HepG2 (cell line): ENCODE data around the gene ROMO1. TPM values are rescaled to one million over a fixed set of nuclear protein-coding genes. Genes with fewer than 3 reads are reported as not detected.

ENCODE experiments used
- BRD4 ChIP-seq: sonication (generic); formaldehyde crosslinking; IDR thresholded peaks from 2 replicates; pipeline ENCODE4 v1.4.0; 2020; ENCODE audit warnings: missing genetic modification reagents
- DMAP1 ChIP-seq: IDR thresholded peaks from 2 replicates; pipeline ENCODE4 v1.6.1; 2016
- ETV6 ChIP-seq: sonication (generic); formaldehyde crosslinking; conservative IDR thresholded peaks from 2 replicates; pipeline ENCODE4 v1.4.0; 2020; ENCODE audit warnings: missing genetic modification reagents
- HMG20B ChIP-seq: conservative IDR thresholded peaks from 2 replicates; pipeline ENCODE4 v1.6.1; 2016; ENCODE audit warnings: missing genetic modification reagents, missing compliant biosample characterization
- HOXD1 ChIP-seq: sonication (generic); formaldehyde crosslinking; IDR thresholded peaks from 2 replicates; pipeline ENCODE4 v1.5.0; 2020; ENCODE audit warnings: missing genetic modification reagents
- JUN ChIP-seq: sonication (generic); formaldehyde crosslinking; IDR thresholded peaks from 2 replicates; pipeline ENCODE4 v1.4.0; 2020; ENCODE audit warnings: mild to moderate bottlenecking, missing genetic modification reagents
- KDM5B ChIP-seq: sonication (generic); formaldehyde crosslinking; IDR thresholded peaks from 2 replicates; pipeline ENCODE4 v1.4.0; 2020; ENCODE audit warnings: missing genetic modification reagents, mild to moderate bottlenecking, borderline replicate concordance
- KLF12 ChIP-seq: sonication (generic); formaldehyde crosslinking; IDR thresholded peaks from 2 replicates; pipeline ENCODE4 v1.4.0; 2020; ENCODE audit warnings: missing genetic modification reagents, borderline replicate concordance
- MIER3 ChIP-seq: IDR thresholded peaks from 2 replicates; pipeline ENCODE4 v1.6.1; 2016; ENCODE audit warnings: missing compliant biosample characterization, borderline replicate concordance
- NCOA1 ChIP-seq: sonication (generic); formaldehyde crosslinking; IDR thresholded peaks from 2 replicates; pipeline ENCODE4 v1.9.0; 2021; ENCODE audit warnings: missing genetic modification reagents
- NCOR1 ChIP-seq: fragments of 200-600 bp; sonication (generic); IDR thresholded peaks from 2 replicates; pipeline ENCODE4 v1.7.0; 2017; ENCODE audit warnings: antibody characterized with exemption, low read length, borderline replicate concordance
- NFYC ChIP-seq: IDR thresholded peaks from 2 replicates; pipeline ENCODE4 v1.6.1; 2016; ENCODE audit warnings: missing genetic modification reagents, missing compliant biosample characterization
- PHF21A ChIP-seq: sonication (generic); formaldehyde crosslinking; IDR thresholded peaks from 2 replicates; pipeline ENCODE4 v1.5.0; 2020; ENCODE audit warnings: mild to moderate bottlenecking, missing genetic modification reagents
- PRMT3 ChIP-seq: sonication (generic); formaldehyde crosslinking; IDR thresholded peaks from 2 replicates; pipeline ENCODE4 v1.8.1; 2022; ENCODE audit warnings: low read depth, mild to moderate bottlenecking, moderate library complexity, missing genetic modification reagents, borderline replicate concordance
- RAD21 ChIP-seq: fragments of 450-650 bp; formaldehyde crosslinking; IDR thresholded peaks from 2 replicates; pipeline ENCODE4 v1.5.0; 2020; ENCODE audit warnings: mild to moderate bottlenecking
- RFXAP ChIP-seq: sonication (generic); formaldehyde crosslinking; IDR thresholded peaks from 2 replicates; pipeline ENCODE4 v1.4.0; 2020; ENCODE audit warnings: missing genetic modification reagents, borderline replicate concordance
- SAP130 ChIP-seq: IDR thresholded peaks from 2 replicates; pipeline ENCODE4 v1.6.1; 2016; ENCODE audit warnings: low read depth
- SIN3A ChIP-seq: IDR thresholded peaks from 2 replicates; pipeline ENCODE4 v1.6.1; 2011; ENCODE audit warnings: low read depth, mild to moderate bottlenecking, control low read depth, low read length, borderline replicate concordance
- SMYD3 ChIP-seq: sonication (generic); formaldehyde crosslinking; IDR thresholded peaks from 2 replicates; pipeline ENCODE4 v1.8.1; 2023; ENCODE audit warnings: mild to moderate bottlenecking, missing genetic modification reagents
- TAF15 ChIP-seq: fragments of 200-400 bp; formaldehyde crosslinking; IDR thresholded peaks from one replicate; pipeline ENCODE4 v1.6.1; 2018; ENCODE audit warnings: mild to moderate bottlenecking, low read depth, low read length; ENCODE audit not compliant: poor library complexity, severe bottlenecking
- ZBTB1 ChIP-seq: sonication (generic); formaldehyde crosslinking; IDR thresholded peaks from 2 replicates; pipeline ENCODE4 v1.4.0; 2020; ENCODE audit warnings: missing genetic modification reagents, borderline replicate concordance
- ZNF329 ChIP-seq: sonication (generic); formaldehyde crosslinking; IDR thresholded peaks from 2 replicates; pipeline ENCODE4 v1.9.0; 2021; ENCODE audit warnings: low read depth, mild to moderate bottlenecking, missing genetic modification reagents
- ZNF709 ChIP-seq: sonication (generic); formaldehyde crosslinking; IDR thresholded peaks from 2 replicates; pipeline ENCODE4 v1.5.0; 2020; ENCODE audit warnings: mild to moderate bottlenecking, missing genetic modification reagents
- ZNF883 ChIP-seq: sonication (generic); formaldehyde crosslinking; IDR thresholded peaks from 2 replicates; pipeline ENCODE4 v1.5.1; 2020; ENCODE audit warnings: mild to moderate bottlenecking, missing genetic modification reagents; ENCODE audit errors: not compliant biosample characterization
- ZSCAN30 ChIP-seq: sonication (generic); formaldehyde crosslinking; IDR thresholded peaks from 2 replicates; pipeline ENCODE4 v1.5.0; 2020; ENCODE audit warnings: mild to moderate bottlenecking, missing genetic modification reagents
- polyA plus RNA-seq, 8 experiments: library from polyadenylated mRNA; depleted of rRNA in 3 of 8; stranded (reverse) in 7 of 8; unstranded in 1 of 8; fragments of >200 nt; fragmentation: Illumina TruSeq in 4 of 8; extraction: Trizol in 4 of 8; gene quantifications; 2 replicates each; pipeline versions ENCODE4 v1.2.1 to v1.2.3, GENCODE V29; 2011 to 2016; ENCODE audit warnings: low read depth in 4 of 8, missing spikeins in 1 of 8, mixed read lengths in 1 of 8; ENCODE audit not compliant: insufficient read depth in 1 of 8
- total RNA-seq, 5 experiments: library from RNA; depleted of rRNA; stranded (reverse); fragments of >200 nt; fragmentation: Illumina TruSeq; extraction: Trizol; gene quantifications; 2 replicates each; pipeline ENCODE4 v1.2.3, GENCODE V29; 2016; ENCODE audit warnings: low read depth in 1 of 5
- TF ChIP-seq, protein P1 (sequence below): sonication (generic); formaldehyde crosslinking; IDR thresholded peaks from 2 replicates; pipeline ENCODE4 v1.4.0; 2020; ENCODE audit warnings: missing genetic modification reagents
- TF ChIP-seq, protein P2 (sequence below): sonication (generic); formaldehyde crosslinking; IDR thresholded peaks from 2 replicates; pipeline ENCODE4 v1.8.1; 2022; ENCODE audit warnings: low read depth, mild to moderate bottlenecking, missing genetic modification reagents

ROMO1 gene
- total and polyA plus RNA-seq, 2 of the 13 experiments (the other 11 are each of a cell fraction or from before 2014, with no cell fraction given): 636 to 755 TPM

GRCh38 chr20:35741892-35742740 lies 42.9 kb downstream of the ROMO1 start, which contains the start of gene RBM39 (continued):
- TF ChIP-seq KLF12 (CRISPR knock-in tag) (peak; percentile 95), HOXD1 (CRISPR knock-in tag) (peak; percentile 94), RAD21 (peak; percentile 66), NCOA1 (CRISPR knock-in tag) (peak; percentile 97; the same call in 1 of the 2 replicates), ZNF883 (CRISPR knock-in tag) (peak; percentile 95), NCOR1 (peak; percentile 60; the same call in 1 of the 2 replicates), DMAP1 (CRISPR knock-in tag) (peak; percentile 100), NFYC (CRISPR knock-in tag) (peak; percentile 98), HMG20B (CRISPR knock-in tag) (peak; percentile 85; the same call in 1 of the 2 replicates), JUN (CRISPR knock-in tag) (peak; percentile 59; the same call in 1 of the 2 replicates), ZSCAN30 (CRISPR knock-in tag) (peak; percentile 48), SAP130 (CRISPR knock-in tag) (peak; percentile 98), MIER3 (CRISPR knock-in tag) (peak; percentile 100), BRD4 (CRISPR knock-in tag) (peak; percentile 100), ETV6 (CRISPR knock-in tag) (peak; percentile 98), RFXAP (CRISPR knock-in tag) (peak; percentile 98), TAF15 (peak; percentile 84), PRMT3 (peak; percentile 65; the same call in 1 of the 2 replicates), ZNF709 (peak; percentile 100; the same call in 1 of the 2 replicates), SIN3A (peak; percentile 93), PHF21A (peak; percentile 99), ZNF329 (CRISPR knock-in tag) (peak; percentile 91), SMYD3 (CRISPR knock-in tag) (peak; percentile 98), KDM5B (peak; percentile 93; the same call in 1 of the 2 replicates), ZBTB1 (CRISPR knock-in tag) (peak; percentile 93; the same call in 1 of the 2 replicates)
- TF ChIP-seq, protein P1, sequence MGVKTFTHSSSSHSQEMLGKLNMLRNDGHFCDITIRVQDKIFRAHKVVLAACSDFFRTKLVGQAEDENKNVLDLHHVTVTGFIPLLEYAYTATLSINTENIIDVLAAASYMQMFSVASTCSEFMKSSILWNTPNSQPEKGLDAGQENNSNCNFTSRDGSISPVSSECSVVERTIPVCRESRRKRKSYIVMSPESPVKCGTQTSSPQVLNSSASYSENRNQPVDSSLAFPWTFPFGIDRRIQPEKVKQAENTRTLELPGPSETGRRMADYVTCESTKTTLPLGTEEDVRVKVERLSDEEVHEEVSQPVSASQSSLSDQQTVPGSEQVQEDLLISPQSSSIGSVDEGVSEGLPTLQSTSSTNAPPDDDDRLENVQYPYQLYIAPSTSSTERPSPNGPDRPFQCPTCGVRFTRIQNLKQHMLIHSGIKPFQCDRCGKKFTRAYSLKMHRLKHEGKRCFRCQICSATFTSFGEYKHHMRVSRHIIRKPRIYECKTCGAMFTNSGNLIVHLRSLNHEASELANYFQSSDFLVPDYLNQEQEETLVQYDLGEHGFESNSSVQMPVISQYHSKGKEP (CRISPR knock-in tag): peak; percentile 97
- TF ChIP-seq, protein P2, sequence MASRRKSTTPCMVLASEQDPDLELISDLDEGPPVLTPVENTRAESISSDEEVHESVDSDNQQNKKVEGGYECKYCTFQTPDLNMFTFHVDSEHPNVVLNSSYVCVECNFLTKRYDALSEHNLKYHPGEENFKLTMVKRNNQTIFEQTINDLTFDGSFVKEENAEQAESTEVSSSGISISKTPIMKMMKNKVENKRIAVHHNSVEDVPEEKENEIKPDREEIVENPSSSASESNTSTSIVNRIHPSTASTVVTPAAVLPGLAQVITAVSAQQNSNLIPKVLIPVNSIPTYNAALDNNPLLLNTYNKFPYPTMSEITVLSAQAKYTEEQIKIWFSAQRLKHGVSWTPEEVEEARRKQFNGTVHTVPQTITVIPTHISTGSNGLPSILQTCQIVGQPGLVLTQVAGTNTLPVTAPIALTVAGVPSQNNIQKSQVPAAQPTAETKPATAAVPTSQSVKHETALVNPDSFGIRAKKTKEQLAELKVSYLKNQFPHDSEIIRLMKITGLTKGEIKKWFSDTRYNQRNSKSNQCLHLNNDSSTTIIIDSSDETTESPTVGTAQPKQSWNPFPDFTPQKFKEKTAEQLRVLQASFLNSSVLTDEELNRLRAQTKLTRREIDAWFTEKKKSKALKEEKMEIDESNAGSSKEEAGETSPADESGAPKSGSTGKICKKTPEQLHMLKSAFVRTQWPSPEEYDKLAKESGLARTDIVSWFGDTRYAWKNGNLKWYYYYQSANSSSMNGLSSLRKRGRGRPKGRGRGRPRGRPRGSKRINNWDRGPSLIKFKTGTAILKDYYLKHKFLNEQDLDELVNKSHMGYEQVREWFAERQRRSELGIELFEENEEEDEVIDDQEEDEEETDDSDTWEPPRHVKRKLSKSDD (CRISPR knock-in tag): peak; percentile 95
